ENCODE data around the gene RASSF10.

- TF ChIP-seq EP300 (IDR thresholded peaks at IDR 0.05), result no peak
- TF ChIP-seq, protein P1, sequence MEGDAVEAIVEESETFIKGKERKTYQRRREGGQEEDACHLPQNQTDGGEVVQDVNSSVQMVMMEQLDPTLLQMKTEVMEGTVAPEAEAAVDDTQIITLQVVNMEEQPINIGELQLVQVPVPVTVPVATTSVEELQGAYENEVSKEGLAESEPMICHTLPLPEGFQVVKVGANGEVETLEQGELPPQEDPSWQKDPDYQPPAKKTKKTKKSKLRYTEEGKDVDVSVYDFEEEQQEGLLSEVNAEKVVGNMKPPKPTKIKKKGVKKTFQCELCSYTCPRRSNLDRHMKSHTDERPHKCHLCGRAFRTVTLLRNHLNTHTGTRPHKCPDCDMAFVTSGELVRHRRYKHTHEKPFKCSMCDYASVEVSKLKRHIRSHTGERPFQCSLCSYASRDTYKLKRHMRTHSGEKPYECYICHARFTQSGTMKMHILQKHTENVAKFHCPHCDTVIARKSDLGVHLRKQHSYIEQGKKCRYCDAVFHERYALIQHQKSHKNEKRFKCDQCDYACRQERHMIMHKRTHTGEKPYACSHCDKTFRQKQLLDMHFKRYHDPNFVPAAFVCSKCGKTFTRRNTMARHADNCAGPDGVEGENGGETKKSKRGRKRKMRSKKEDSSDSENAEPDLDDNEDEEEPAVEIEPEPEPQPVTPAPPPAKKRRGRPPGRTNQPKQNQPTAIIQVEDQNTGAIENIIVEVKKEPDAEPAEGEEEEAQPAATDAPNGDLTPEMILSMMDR (IDR thresholded peaks at IDR 0.05), result no peak
- TF ChIP-seq POLR2A (IDR thresholded peaks at IDR 0.05), result no peak
Measured at GRCh38 chr11:12964650-12965049, 44.5 kb upstream of the RASSF10 start.
